NCI-H1436 (cell line): Measurements from ENCODE around the gene LIX1.

Experiments
- DNase-seq: peaks from one replicate; lab custom pipeline; 2025; lab: John Stamatoyannopoulos, UW

The LIX1 gene

GRCh38 chr5:97073420-97073819 lies 69.0 kb downstream of the LIX1 start:
- DNase-seq, result no peak

GRCh38 chr5:97072696-97073095 lies 69.7 kb downstream of the LIX1 start:
- DNase-seq, result no peak

- DNase-seq, result no peak
These were observed 70.4 kb downstream of the LIX1 start for GRCh38 chr5:97071993-97072392.

DNA sequence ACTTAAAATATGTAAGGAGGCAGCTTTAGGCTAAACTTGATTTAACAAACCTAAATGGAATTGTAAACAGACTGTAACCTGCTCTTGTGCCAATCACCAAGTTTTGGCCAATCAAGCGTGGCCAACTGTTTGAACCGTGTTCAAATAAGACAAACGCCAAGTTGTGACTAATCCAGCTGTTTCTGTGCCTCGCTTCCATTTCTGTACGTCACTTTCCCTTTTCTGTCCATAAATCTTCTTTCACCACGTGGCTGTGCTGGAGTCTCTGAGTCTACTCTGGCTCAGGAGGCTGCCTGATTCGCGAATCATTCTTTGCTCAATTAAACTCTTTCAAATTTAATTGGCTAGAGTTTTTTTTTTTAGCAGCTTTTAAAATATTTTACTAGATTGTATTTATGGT lies 71.3 kb downstream of the LIX1 start:
- no peak for DNase-seq

GRCh38 chr5:97070234-97070633 lies 72.2 kb downstream of the LIX1 start:
- no peak for DNase-seq

GRCh38 chr5:97067296-97067850 lies 75.0 kb downstream of the LIX1 start:
- DNase-seq, result no peak

DNA sequence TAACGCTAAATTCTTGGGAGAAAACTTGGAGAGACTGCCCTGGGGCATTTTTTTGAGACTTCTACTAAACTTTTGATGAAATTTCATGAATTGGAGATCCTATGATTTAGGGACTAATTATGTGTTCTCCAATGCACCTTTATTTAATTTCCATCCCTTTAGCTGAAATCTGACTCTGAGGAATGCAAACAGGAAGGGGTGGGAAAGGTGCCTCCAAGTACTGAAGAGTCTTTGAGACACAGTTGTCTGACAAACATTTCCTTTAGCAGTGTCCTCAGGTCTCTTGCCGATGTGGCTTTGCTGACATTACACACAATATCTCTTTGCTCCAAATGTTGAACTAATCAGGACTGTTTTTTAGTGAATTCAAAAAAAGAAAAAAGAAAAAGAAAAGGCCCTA lies 76.9 kb downstream of the LIX1 start:
- no peak for DNase-seq

- no peak for DNase-seq
These were observed 79.2 kb downstream of the LIX1 start for GRCh38 chr5:97063251-97063650.

DNA sequence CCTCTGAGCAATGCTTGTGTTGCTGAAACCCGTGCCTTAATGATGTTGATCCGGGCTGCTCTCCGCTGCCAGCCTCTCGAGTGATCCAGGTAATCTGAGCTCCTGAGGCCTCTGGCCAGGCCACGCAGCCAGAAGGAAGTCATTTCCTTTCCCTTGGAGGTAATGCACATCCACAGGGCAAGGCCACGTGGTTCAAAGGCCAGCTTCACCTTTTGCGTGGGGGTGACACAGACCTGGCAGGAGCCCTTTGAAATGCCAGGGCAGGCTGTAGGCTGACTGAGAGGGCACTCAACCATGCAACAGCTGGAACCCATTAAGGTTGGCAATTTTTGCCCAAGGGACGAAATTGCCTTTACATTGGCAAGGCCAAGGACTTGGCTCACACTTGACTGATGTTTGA lies 80.4 kb downstream of the LIX1 start:
- DNase-seq, result no peak

- no peak for DNase-seq
These were observed 86.1 kb downstream of the LIX1 start for GRCh38 chr5:97056263-97056662.

DNA sequence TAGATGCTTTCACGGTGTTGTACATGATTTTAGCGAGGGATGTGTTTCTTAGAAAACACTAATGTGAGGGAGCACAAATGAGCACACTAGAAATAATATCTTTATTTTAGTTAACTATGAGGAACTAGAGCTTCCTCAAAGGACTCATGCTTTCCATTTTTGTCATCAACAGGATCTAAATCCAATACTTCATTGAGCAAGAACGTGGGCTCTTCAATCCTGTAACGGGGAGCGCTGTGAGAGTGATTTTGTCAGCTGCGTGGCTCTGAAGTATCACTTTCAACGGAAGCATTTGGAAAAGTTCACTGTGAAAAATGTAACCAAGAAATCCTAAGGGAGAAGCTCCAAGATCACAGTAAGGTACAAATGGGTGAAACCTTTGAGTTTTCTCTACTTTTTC lies 93.2 kb downstream of the LIX1 start:
- no peak for DNase-seq

DNA sequence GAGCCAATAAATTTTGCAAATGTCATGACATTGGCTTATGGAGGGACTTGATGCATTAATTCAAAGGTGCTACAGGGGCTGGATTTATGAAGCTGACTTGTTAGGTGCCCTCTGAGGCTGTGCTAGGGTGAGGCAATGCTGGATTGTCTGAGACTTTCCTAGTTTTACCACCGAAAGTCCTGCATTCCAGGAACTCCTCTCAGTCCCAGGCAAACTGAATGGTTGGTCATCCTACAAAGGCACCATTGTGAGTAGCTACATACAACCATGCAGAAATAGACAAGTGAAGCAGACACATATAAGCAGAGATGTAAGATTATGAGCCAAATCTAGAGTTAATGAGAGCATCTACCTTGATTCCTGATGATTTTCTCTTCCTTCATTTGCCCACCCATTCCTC lies 95.3 kb downstream of the LIX1 start:
- no peak for DNase-seq

GRCh38 chr5:97046270-97046982 lies 96.0 kb downstream of the LIX1 start:
- DNase-seq, result no peak

DNA sequence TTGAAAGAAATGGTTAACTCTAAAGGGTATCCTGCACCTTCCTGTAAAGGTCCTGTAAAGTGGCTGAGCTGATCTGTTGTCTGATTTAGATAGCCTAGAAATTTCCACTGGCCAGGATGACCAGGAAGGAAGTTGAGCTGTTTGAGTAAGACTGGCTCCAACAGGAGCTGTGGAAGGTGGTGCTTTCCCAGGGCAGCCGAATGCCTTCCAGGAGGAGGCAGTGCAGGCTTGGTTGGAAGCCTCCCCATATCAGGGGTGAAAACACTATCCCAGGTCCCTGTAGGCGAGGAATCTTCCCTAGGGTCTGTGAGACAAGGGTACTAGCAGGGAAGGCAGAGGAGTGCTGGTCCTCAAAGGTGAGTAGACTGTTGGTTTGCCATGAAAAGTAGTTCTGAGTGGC lies 98.4 kb downstream of the LIX1 start:
- no peak for DNase-seq

- DNase-seq, result no peak
These were observed 98.9 kb downstream of the LIX1 start for GRCh38 chr5:97043511-97043910.

GRCh38 chr5:97042996-97043395 lies 99.4 kb downstream of the LIX1 start:
- DNase-seq, result no peak
